Loucy (cell line): ENCODE measurements around the gene SCMH1.

Experiments used
- H2AFZ ChIP-seq: fragments of 200-600 bp; sonication (generic); 2 replicates; pipeline ENCODE4 v1.6.0; 2016; ENCODE audit warnings: antibody characterized with exemption, mild to moderate bottlenecking, low read length, moderate library complexity
- H3F3A ChIP-seq: fragments of 200-600 bp; 2 replicates; pipeline ENCODE4 v1.6.0; 2016; ENCODE audit warnings: antibody characterized with exemption, low read depth, mild to moderate bottlenecking
- H3K27me3 ChIP-seq: fragments of 200-600 bp; sonication (generic); 2 replicates; pipeline ENCODE4 v1.6.1; 2014; ENCODE audit warnings: low read length, mild to moderate bottlenecking; ENCODE audit not compliant: insufficient read depth, poor library complexity, severe bottlenecking
- H3K36me3 ChIP-seq: fragments of 200-600 bp; sonication (generic); 2 replicates; pipeline ENCODE4 v1.6.1; 2016; ENCODE audit warnings: low read length; ENCODE audit not compliant: insufficient read depth
- H3K4me1 ChIP-seq: fragments of 200-600 bp; sonication (generic); 2 replicates; pipeline ENCODE4 v1.5.1; 2014; ENCODE audit warnings: low read length, mild to moderate bottlenecking; ENCODE audit not compliant: insufficient read depth, poor library complexity, severe bottlenecking
- H3K4me2 ChIP-seq: fragments of 200-600 bp; sonication (generic); 2 replicates; pipeline ENCODE4 v1.6.0; 2014; ENCODE audit warnings: antibody characterized with exemption, low read length, low read depth, mild to moderate bottlenecking; ENCODE audit not compliant: poor library complexity, severe bottlenecking
- H3K4me3 ChIP-seq: fragments of 200-600 bp; sonication (generic); 2 replicates; pipeline ENCODE4 v1.5.1; 2014; ENCODE audit warnings: low read length, mild to moderate bottlenecking, mixed read lengths; ENCODE audit not compliant: poor library complexity, severe bottlenecking
- H3K79me2 ChIP-seq: fragments of 200-600 bp; sonication (generic); 2 replicates; pipeline ENCODE4 v1.6.1; 2014; ENCODE audit warnings: low read length; ENCODE audit not compliant: insufficient read depth
- H3K9ac ChIP-seq: fragments of 200-600 bp; sonication (generic); 2 replicates; pipeline ENCODE4 v1.6.0; 2014; ENCODE audit warnings: mild to moderate bottlenecking, low read depth, low read length, moderate library complexity; ENCODE audit not compliant: poor library complexity, severe bottlenecking
- H3K9me2 ChIP-seq: fragments of 200-600 bp; sonication (generic); replicated peaks from 2 replicates; pipeline ENCODE4 v1.6.1; 2016; ENCODE audit warnings: low read depth, low read length, mixed read lengths
- H3K9me3 ChIP-seq: fragments of 200-600 bp; sonication (generic); 2 replicates; pipeline ENCODE4 v1.6.1; 2014; ENCODE audit warnings: mild to moderate bottlenecking, antibody characterized with exemption, low read length, low read depth; ENCODE audit not compliant: insufficient read depth
- H4K20me1 ChIP-seq: fragments of 200-600 bp; sonication (generic); 2 replicates; pipeline ENCODE4 v1.6.0; 2014; ENCODE audit warnings: antibody characterized with exemption, low read length, mild to moderate bottlenecking; ENCODE audit not compliant: insufficient read depth, poor library complexity, severe bottlenecking
- EZH2phosphoT487 ChIP-seq: fragments of 200-600 bp; IDR thresholded peaks from 2 replicates; pipeline ENCODE4 v1.6.1; 2018; ENCODE audit warnings: antibody characterized with exemption, mild to moderate bottlenecking, moderate library complexity, borderline replicate concordance
- TF ChIP-seq, protein P1 (sequence below): fragments of 200-600 bp; sonication (generic); conservative IDR thresholded peaks from 2 replicates; pipeline ENCODE4 v1.5.1; 2014; ENCODE audit warnings: mild to moderate bottlenecking, antibody characterized with exemption, low read length

SCMH1 gene

GRCh38 chr1:41153750-41154274 is 88.3 kb downstream of the SCMH1 start:
- H3K9me2 ChIP-seq = no peaks in the 10 kb centered on the region
- H3K4me3 ChIP-seq = no peak overlapping the region
- H3K9me3 ChIP-seq = no peaks in the 10 kb centered on the region
- no peaks in the 10 kb centered on the region for H3K4me1 ChIP-seq
- no peaks in the 10 kb centered on the region for H3F3A ChIP-seq
- H3K9ac ChIP-seq = no peak overlapping the region
- no peak overlapping the region for H3K4me2 ChIP-seq
- TF ChIP-seq, protein P1, sequence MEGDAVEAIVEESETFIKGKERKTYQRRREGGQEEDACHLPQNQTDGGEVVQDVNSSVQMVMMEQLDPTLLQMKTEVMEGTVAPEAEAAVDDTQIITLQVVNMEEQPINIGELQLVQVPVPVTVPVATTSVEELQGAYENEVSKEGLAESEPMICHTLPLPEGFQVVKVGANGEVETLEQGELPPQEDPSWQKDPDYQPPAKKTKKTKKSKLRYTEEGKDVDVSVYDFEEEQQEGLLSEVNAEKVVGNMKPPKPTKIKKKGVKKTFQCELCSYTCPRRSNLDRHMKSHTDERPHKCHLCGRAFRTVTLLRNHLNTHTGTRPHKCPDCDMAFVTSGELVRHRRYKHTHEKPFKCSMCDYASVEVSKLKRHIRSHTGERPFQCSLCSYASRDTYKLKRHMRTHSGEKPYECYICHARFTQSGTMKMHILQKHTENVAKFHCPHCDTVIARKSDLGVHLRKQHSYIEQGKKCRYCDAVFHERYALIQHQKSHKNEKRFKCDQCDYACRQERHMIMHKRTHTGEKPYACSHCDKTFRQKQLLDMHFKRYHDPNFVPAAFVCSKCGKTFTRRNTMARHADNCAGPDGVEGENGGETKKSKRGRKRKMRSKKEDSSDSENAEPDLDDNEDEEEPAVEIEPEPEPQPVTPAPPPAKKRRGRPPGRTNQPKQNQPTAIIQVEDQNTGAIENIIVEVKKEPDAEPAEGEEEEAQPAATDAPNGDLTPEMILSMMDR = no peak
- no peak for TF ChIP-seq EZH2phosphoT487
- peaks cover 57% of the 10 kb centered on the region; the same call in 1 of the 2 replicates for H3K36me3 ChIP-seq
- H2AFZ ChIP-seq = no peak overlapping the region
- no peaks in the 10 kb centered on the region for H3K79me2 ChIP-seq
- no peaks in the 10 kb centered on the region for H4K20me1 ChIP-seq
- H3K27me3 ChIP-seq = no peaks in the 10 kb centered on the region

GRCh38 chr1:41152622-41153044 is 89.5 kb downstream of the SCMH1 start:
- Histone ChIP-seq H3K9me2 (no peaks in the 10 kb centered on the region), H3K79me2 (no peaks in the 10 kb centered on the region), H3K4me1 (no peaks in the 10 kb centered on the region), H3K4me3 (no peak overlapping the region), H3K4me2 (no peak overlapping the region), H4K20me1 (no peaks in the 10 kb centered on the region), H3F3A (no peaks in the 10 kb centered on the region), H3K9me3 (no peaks in the 10 kb centered on the region), H3K9ac (no peak overlapping the region), H2AFZ (no peak overlapping the region), H3K36me3 (peaks cover 49% of the 10 kb centered on the region; the same call in 1 of the 2 replicates), H3K27me3 (no peaks in the 10 kb centered on the region)
- TF ChIP-seq, protein P1 = no peak
- TF ChIP-seq EZH2phosphoT487 = no peak

GRCh38 chr1:41151846-41152245 is 90.3 kb downstream of the SCMH1 start:
- Histone ChIP-seq H3K9me2 (no peaks in the 10 kb centered on the region), H4K20me1 (no peaks in the 10 kb centered on the region), H3K79me2 (no peaks in the 10 kb centered on the region), H3K27me3 (no peaks in the 10 kb centered on the region), H3K9me3 (no peaks in the 10 kb centered on the region), H3K9ac (no peak overlapping the region), H3K4me2 (no peak overlapping the region), H3K36me3 (peaks cover 47% of the 10 kb centered on the region; the same call in 1 of the 2 replicates), H3F3A (no peaks in the 10 kb centered on the region), H3K4me1 (no peaks in the 10 kb centered on the region), H2AFZ (no peak overlapping the region), H3K4me3 (no peak overlapping the region)
- no peak for TF ChIP-seq EZH2phosphoT487
- TF ChIP-seq, protein P1 = no peak
